ENCODE results near the gene SUSD1. TPM values are rescaled to one million over a fixed set of nuclear protein-coding genes. Genes with fewer than 3 reads are reported as not detected.

SUSD1 gene
- total and polyA plus RNA-seq, 5 donors: 4.5 to 13.3 (median 8.7) TPM

DNA sequence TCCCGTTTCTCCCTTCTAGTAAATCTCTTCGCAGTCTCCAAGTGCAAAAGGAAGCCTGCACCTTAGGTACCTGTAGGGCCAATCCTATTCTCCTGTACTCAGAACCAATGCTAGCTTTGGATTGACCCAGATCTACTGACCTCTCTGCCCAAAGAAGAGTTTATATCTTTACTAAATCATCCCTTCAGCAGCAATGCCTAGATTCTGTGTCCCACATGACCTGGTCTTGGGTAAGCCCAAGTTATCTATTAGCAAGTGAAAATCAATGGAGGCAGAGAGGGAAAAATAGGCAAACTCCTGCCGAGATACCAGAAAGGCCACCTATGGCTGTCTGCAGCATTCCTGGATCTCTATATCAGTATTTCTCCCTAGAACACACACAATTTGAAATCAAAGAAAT, 60.0 kb downstream of the SUSD1 start:
- ATAC-seq: no peak
- no peaks in the 10 kb centered on the region for H3K27me3 ChIP-seq (ENCODE audit: control insufficient read depth, insufficient read depth)
- 64% methylated on average over 3 of the region's 3 CpGs for WGBS

DNA sequence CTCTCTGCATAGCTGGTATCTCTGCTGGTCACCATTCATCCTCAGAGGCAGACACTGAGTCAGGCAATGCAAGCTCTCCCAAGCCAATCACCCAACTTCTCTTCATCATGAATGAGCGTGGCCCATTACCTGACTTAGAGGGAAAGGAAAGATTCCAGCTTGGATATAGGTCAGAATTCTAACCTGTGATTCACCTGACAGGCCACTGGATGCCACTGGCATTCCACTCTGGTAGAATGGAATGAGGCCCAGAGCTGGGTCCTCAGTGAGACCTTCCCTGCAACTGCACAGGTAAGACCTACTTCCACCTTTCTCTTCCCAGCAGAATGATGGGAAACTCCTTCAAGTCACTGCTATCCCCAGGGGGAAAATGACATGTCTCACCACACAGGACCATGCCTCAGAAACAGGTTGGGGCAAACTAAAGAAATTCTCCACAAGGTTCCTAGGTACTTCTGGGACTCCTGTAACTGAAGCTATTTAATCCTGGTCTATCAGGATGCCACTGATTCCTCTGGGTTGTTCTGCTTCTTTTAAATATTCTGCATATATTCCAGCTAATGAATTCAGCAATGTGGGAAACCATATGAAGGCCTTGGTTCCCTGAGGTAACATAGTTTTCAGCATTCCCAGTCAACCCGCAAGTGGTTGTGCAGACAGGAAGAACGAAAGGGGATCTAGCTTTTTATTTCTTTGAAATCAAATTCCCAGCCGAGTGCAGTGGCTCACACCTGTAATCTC, 62.0 kb downstream of the SUSD1 start:
- WGBS: 92% methylated on average over 4 of the region's 4 CpGs
- DNase-seq: no peak
- no peak for ATAC-seq
- Histone ChIP-seq H3K27ac (ENCODE audit: low read length) (no peak overlapping the region), H3K27me3 (ENCODE audit: control insufficient read depth, insufficient read depth) (no peaks in the 10 kb centered on the region), H3K4me1 (ENCODE audit: control insufficient read depth, insufficient read depth, low read length) (no peaks in the 10 kb centered on the region), H3K9me3 (ENCODE audit: control insufficient read depth, low read length) (no peaks in the 10 kb centered on the region), H3K4me3 (ENCODE audit: low read length) (no peak overlapping the region)
- intact Hi-C loops (cut with DNase I): no loop called here

More for the DNA sequence above, 60.0 kb downstream of the SUSD1 start:
- H3K27ac ChIP-seq (ENCODE audit: low read length): no peak overlapping the region
- intact Hi-C loops (cut with DNase I): no loop called here
- no peak for DNase-seq
- no peaks in the 10 kb centered on the region for H3K9me3 ChIP-seq (ENCODE audit: control insufficient read depth, low read length)
- H3K4me3 ChIP-seq (ENCODE audit: low read length): no peak overlapping the region
- no peaks in the 10 kb centered on the region for H3K4me1 ChIP-seq (ENCODE audit: control insufficient read depth, insufficient read depth, low read length)

DNA sequence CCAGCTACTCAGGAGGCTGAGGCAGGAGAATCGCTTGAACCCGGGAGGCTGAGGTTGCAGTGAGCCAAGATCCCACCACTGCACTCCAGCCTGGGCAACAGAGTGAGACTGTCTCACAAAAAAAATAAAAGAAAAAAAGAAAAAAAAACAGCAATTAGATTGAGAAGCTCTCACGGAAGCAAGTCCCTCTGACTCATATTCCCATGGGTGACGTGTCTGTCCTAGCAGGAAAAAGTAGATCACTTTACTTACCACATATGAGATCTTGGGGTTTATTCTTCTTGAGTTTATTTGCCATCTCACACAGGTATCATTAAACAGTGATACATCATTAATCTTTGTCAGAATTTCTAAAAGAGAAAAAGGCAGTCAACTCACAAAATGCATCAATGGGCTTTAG, 62.6 kb downstream of the SUSD1 start:
- Histone ChIP-seq H3K27me3 (ENCODE audit: control insufficient read depth, insufficient read depth) (no peaks in the 10 kb centered on the region), H3K4me3 (ENCODE audit: low read length) (no peak overlapping the region), H3K27ac (ENCODE audit: low read length) (no peak overlapping the region), H3K4me1 (ENCODE audit: control insufficient read depth, insufficient read depth, low read length) (no peaks in the 10 kb centered on the region), H3K9me3 (ENCODE audit: control insufficient read depth, low read length) (no peaks in the 10 kb centered on the region)
- intact Hi-C loops (cut with DNase I): no loop called here
- ATAC-seq (no peak), DNase-seq (no peak)
- WGBS: 60% methylated on average over 4 of the region's 4 CpGs

DNA sequence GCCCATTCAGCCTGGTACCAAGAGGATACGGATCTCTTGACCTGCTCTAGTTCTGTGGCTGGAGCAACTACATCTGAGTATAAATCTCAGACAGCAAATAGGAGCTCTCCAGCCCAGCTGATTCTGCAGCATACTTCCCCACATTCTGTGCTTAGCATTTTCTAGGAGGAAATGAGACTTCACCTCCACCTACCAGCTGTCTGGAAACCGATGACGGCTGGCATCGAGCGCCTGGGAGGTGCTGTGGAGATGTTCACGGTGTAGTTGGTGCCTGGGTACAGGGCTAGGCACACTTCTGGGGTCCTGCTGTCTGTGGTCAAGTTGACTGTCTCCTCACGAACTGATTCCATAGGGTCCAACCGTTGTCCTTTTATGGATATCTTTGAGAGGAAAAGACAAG, 63.6 kb downstream of the SUSD1 start:
- DNase-seq (no peak), ATAC-seq (no peak)
- no peaks in the 10 kb centered on the region for H3K9me3 ChIP-seq (ENCODE audit: control insufficient read depth, low read length)
- no peaks in the 10 kb centered on the region for H3K27me3 ChIP-seq (ENCODE audit: control insufficient read depth, insufficient read depth)
- no peak overlapping the region for H3K4me3 ChIP-seq (ENCODE audit: low read length)
- H3K27ac ChIP-seq (ENCODE audit: low read length): no peak overlapping the region
- no peaks in the 10 kb centered on the region for H3K4me1 ChIP-seq (ENCODE audit: control insufficient read depth, insufficient read depth, low read length)
- WGBS: 91% methylated on average over 8 of the region's 8 CpGs
- intact Hi-C loops (cut with DNase I): no loop called here

GRCh38 chr9:112110777-112111113, 64.4 kb downstream of the SUSD1 start:
- Histone ChIP-seq H3K9me3 (ENCODE audit: control insufficient read depth, low read length) (no peaks in the 10 kb centered on the region), H3K4me1 (ENCODE audit: control insufficient read depth, insufficient read depth, low read length) (no peaks in the 10 kb centered on the region), H3K27ac (ENCODE audit: low read length) (no peak overlapping the region), H3K4me3 (ENCODE audit: low read length) (no peak overlapping the region), H3K27me3 (ENCODE audit: control insufficient read depth, insufficient read depth) (no peaks in the 10 kb centered on the region)
- WGBS: 80% methylated on average over 2 of the region's 2 CpGs
- intact Hi-C loops (cut with DNase I): no loop called here
- no peak for ATAC-seq
- DNase-seq: no peak

GRCh38 chr9:112110094-112110776, 64.9 kb downstream of the SUSD1 start:
- DNase-seq (no peak), ATAC-seq (no peak)
- Histone ChIP-seq H3K4me1 (ENCODE audit: control insufficient read depth, insufficient read depth, low read length) (no peaks in the 10 kb centered on the region), H3K27ac (ENCODE audit: low read length) (no peak overlapping the region), H3K27me3 (ENCODE audit: control insufficient read depth, insufficient read depth) (no peaks in the 10 kb centered on the region), H3K9me3 (ENCODE audit: control insufficient read depth, low read length) (no peaks in the 10 kb centered on the region), H3K4me3 (ENCODE audit: low read length) (no peak overlapping the region)
- intact Hi-C loops (cut with DNase I): no loop called here
- 73% methylated on average over 9 of the region's 9 CpGs for WGBS

DNA sequence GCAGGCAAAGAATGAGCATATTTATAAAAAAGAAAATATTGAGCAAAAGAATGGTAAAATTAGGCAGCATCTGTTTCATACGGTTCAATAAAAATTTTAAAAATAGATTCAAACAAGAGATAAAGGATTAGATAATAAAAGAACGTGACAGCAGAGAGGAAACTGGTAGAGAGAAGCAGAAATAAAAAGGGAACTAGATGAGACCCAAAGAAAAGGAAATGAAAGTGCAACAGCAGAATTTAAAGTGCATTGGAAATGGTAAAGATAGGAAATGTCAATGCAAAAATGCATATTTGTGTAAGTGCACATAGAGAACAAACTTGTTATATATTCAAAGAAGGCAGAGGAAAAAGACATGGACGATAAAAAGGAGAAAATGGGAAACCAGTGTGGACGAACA, 70.2 kb downstream of the SUSD1 start:
- no peaks in the 10 kb centered on the region for H3K27me3 ChIP-seq (ENCODE audit: control insufficient read depth, insufficient read depth)
- no peaks in the 10 kb centered on the region for H3K4me1 ChIP-seq (ENCODE audit: control insufficient read depth, insufficient read depth, low read length)
- no peaks in the 10 kb centered on the region for H3K9me3 ChIP-seq (ENCODE audit: control insufficient read depth, low read length)
- intact Hi-C loops (cut with DNase I): loop anchor here in 1 of 4 donors (10.0 kb wide), 1 partner anchor 650 kb away; no protein-coding TSS in a partner anchor
- no peak for ATAC-seq
- no peak for DNase-seq
- WGBS: 71% methylated on average over 4 of the region's 4 CpGs
- no peak overlapping the region for H3K27ac ChIP-seq (ENCODE audit: low read length)
- no peak overlapping the region for H3K4me3 ChIP-seq (ENCODE audit: low read length)

DNA sequence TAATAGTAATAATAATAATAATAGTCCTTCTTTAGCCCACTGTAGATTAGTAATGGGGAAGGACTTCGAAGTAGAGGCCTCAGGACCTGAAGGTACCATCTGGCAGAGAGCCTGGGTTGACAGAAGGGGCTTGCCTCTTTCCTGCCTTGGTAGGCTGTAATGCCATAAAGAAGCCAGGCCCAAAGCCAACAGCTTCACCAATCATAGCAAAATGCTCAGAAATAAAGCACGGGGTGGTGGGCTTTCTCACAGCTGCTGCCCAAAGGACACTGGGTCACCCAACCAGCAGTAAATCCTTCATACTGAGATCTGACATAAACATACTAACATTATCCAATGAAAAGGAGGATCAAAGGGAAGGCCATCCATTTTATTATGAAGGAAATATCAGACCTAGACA, 70.7 kb downstream of the SUSD1 start:
- intact Hi-C loops (cut with DNase I): loop anchor here in 1 of 4 donors (10.0 kb wide), 1 partner anchor 650 kb away; no protein-coding TSS in a partner anchor
- H3K4me3 ChIP-seq (ENCODE audit: low read length): no peak overlapping the region
- H3K4me1 ChIP-seq (ENCODE audit: control insufficient read depth, insufficient read depth, low read length): no peaks in the 10 kb centered on the region
- no peak for DNase-seq
- ATAC-seq: no peak
- H3K27me3 ChIP-seq (ENCODE audit: control insufficient read depth, insufficient read depth): no peaks in the 10 kb centered on the region
- 94% methylated on average over 2 of the region's 2 CpGs for WGBS
- H3K9me3 ChIP-seq (ENCODE audit: control insufficient read depth, low read length): no peaks in the 10 kb centered on the region
- no peak overlapping the region for H3K27ac ChIP-seq (ENCODE audit: low read length)

- no peak for DNase-seq
- no peak overlapping the region for H3K4me3 ChIP-seq (ENCODE audit: low read length)
- H3K27ac ChIP-seq (ENCODE audit: low read length): no peak overlapping the region
- H3K4me1 ChIP-seq (ENCODE audit: control insufficient read depth, insufficient read depth, low read length): no peaks in the 10 kb centered on the region
- WGBS: 92% methylated on average over 5 of the region's 5 CpGs
- no peak for ATAC-seq
- intact Hi-C loops (cut with DNase I): loop anchor here in 1 of 4 donors (10.0 kb wide), 1 partner anchor 649 kb away; no protein-coding TSS in a partner anchor
- no peaks in the 10 kb centered on the region for H3K27me3 ChIP-seq (ENCODE audit: control insufficient read depth, insufficient read depth)
- no peaks in the 10 kb centered on the region for H3K9me3 ChIP-seq (ENCODE audit: control insufficient read depth, low read length)
These were observed 71.7 kb downstream of the SUSD1 start for GRCh38 chr9:112103405-112103804.

- intact Hi-C loops (cut with DNase I): loop anchor here in 2 of 4 donors (5.0 to 10.0 kb wide), 2 partner anchors 237 to 264 kb away; partner anchors contain the start of gene PTBP3 (in 1 of the 2)
- H3K4me1 ChIP-seq (ENCODE audit: control insufficient read depth, insufficient read depth, low read length): no peaks in the 10 kb centered on the region
- DNase-seq (peak; percentile 41 to 75 (median 67)), ATAC-seq (peak; percentile 54 to 79)
- WGBS: 71% methylated on average over 15 of the region's 15 CpGs
- no peak overlapping the region for H3K4me3 ChIP-seq (ENCODE audit: low read length)
- H3K9me3 ChIP-seq (ENCODE audit: control insufficient read depth, low read length): no peaks in the 10 kb centered on the region
- H3K27ac ChIP-seq (ENCODE audit: low read length): no peak overlapping the region
- H3K27me3 ChIP-seq (ENCODE audit: control insufficient read depth, insufficient read depth): no peaks in the 10 kb centered on the region
These were observed 77.1 kb downstream of the SUSD1 start for GRCh38 chr9:112097712-112098688.

All from right cardiac atrium (tissue), 5 donors.